HG02870 (cell line): ENCODE data around the gene SYK.

ENCODE experiments used
- ATAC-seq: cut with Tn5 transposase; IDR thresholded peaks from one replicate; pipeline ENCODE4 v1.9.1; 2021; ENCODE audit warnings: mild to moderate bottlenecking, moderate library complexity; ENCODE audit not compliant: unreplicated experiment

The SYK gene

DNA sequence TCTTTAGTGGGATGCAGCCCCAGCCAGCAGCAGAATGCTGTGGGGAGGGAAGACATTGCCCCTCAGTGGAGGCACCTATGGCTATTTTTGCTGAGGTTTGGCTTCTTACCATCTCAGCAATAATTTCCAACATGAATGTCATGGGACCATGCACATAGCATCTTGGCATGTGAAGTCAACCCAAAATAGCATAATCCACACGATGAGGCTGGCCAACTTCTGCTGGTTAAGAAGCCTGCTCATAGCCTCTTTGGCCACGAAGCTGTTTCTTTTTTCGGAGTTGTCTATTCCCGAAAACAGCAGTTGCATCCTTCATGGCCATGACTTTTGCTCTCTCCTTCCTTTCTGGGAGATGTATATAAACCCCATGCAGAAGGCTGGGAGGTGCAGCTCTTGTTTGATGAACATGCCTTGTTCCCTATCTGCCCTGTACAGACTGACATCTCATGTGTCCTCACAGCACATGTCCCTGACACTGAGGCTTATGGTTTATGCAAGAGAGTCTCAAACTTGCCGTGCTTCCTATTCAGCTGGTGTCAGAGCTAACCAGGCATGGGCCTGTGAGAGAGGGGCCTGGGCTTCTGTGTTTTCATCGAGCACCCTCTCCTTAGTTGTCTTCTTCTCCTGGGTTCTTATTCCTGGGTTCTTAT is 45.3 kb downstream of the SYK start:
- ATAC-seq = no peak

DNA sequence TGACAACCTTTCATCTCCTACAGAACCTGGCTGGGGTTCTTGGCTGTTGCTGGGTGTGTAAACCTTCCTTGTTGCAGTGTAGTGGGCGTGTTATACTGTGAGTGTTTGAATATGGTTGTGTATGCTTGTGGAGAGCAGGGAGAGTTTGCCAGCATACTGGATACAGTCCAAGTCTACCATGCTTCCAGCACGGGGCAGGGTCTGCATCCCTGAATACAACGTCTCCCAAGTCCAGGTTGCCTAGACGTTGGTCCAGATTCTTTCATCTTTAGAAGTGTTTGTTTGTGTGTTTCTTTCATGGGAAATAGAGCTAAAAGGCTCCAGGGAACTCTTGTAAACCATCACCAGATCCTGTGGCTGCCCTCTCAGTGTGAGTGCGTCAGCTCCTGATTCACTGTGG is 46.4 kb downstream of the SYK start:
- no peak for ATAC-seq

DNA sequence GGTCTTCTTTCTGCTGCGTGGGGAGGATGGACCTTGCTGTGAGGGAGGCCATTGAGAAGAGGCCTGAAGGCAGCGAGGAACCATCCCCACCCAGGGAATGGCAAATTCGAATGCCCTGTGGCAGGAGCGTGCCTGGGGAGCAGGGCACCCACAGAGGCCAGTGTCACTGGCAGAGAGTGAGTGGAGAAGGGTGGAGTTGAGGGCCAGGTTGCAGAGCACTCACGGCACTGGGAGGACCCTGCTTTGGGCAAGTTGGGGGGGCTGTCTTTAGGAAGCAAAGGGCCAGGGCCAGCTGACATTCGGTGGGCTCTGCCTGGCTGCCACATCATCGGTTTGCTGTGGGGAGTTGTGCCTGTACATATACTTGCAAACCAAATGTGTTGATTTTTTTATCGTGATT is 47.2 kb downstream of the SYK start:
- ATAC-seq = no peak

DNA sequence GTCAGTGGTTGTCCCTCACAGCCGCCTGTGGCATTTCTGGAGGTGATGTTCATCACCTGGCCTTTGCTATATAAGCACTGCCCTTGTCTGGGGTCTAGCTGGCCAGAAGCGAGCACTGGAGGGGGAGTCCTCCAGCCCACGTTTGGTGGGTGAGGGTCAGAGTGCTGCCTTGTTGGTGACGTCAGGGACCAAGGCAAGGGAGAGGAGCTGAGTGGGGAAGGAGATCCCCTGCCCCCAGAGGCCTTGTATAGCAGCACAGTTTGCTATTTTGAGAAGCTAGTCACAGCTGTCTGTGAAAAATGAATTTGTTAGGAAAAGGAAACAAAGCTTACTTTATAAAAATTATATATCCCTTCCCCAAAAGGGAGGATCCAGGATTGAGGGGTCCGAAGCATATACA is 49.8 kb downstream of the SYK start:
- ATAC-seq = no peak

DNA sequence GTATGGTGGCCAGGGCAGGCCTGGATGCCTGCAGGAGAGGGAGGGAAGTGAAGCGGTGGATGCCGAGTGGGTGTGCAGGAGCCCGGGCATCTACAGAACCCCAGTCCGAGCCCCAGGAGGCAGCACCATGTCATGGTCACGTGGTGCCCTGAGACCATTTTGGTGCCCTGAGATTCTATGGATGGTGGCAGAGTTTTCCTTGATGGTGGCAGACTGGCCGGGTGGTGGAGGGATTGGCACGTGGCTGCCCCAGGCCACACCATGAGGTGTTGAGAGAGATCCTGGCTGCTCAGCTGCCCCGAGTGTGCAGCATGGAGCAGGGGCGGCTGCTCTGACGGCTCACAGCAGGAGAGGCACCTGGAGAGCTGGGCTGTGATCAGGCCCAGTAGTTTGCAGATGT is 52.3 kb downstream of the SYK start:
- ATAC-seq = no peak

DNA sequence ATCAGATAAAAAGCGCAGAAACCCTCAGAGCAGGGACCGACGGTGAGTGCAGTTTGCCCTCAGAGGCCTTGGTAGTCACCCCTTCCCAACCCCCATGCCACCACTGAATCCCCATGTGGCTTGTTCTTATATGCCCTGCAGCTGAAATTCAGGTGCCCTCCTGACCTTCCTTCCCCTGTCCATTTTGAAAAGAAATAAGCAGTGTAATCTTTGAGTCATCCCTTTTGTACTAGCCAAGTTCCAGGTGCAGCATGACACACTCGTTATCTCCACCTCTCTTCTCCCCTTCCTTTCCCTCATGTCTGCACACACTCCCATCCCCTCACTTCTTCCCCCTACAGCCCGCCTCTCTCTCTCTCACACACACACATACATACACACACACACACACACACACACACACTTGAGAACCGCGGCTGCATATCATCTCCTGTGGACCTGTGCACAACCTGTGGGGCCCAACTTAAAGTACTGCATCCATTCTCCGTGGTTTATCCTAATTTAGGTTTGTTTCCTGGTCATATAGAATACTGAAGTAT is 53.1 kb downstream of the SYK start:
- no peak for ATAC-seq

DNA sequence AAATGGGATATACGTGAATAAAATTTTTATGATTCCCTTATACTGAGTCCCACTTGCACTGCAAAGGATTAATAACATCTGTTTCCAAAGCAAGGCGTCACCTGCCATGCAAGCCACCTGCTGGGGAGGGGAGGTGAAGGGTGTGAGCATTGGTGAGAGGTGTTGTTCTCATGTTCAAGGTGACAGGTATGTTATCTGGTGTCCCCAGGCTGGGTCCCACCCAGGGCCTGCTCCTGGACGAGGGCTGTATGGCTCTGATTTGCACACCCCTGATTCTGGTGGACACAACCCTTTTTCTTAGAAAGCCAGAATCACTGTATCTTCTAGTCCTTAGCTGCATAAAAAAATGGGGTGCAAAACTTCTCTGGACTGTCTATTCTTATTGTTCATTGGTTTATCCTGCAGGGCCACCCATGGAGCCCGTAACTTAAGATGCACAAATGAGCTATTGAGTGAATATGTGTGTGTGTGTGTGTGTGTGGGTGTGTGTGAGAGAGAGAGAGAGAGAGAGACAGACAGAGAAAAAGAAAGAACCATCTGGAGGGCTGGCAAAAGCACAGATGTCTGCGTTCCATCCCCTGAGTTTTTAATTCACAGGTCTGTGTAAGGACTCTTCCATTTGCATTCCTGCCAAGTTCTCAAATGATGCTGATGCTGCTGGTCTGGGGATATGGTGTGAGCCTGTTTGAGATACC is 53.7 kb downstream of the SYK start:
- ATAC-seq = no peak

DNA sequence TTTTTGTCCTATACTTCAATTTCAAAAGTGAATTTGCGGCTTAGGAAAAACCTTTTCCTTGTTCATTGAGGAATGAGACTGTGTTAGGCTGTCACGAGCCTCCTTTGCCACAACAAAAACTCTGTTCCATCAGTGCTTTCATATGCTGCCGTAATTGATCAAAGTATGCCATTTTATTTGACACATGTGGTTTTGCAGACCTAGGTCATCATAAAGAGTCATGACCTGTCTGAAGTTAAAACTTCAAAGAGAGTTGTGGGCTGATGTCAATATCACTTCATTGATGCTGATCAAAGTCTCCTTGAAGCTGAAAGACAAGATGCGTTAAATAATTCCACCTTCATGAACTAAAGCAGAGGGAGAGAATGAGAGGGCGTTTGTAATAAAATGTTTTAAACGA is 55.5 kb downstream of the SYK start:
- no peak for ATAC-seq

DNA sequence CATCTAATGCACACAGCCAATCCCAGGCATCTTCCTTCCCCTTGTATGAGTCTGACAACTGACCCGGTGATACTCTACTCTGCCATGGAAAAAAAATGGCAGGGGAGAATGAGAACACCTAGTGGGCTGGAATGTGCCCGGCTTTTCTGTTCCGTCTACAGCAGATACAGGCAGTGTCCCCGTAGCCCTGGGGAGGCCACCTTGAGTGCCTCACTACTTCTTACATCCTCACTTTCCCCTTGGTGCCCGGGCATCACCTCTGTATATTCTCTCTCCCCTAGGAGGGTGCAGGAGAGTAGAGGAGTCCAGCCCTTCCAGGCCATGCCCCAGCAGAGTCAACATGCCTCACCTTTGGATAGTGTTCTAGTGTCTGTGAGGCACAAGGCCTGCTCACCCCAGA is 56.2 kb downstream of the SYK start:
- ATAC-seq = no peak

DNA sequence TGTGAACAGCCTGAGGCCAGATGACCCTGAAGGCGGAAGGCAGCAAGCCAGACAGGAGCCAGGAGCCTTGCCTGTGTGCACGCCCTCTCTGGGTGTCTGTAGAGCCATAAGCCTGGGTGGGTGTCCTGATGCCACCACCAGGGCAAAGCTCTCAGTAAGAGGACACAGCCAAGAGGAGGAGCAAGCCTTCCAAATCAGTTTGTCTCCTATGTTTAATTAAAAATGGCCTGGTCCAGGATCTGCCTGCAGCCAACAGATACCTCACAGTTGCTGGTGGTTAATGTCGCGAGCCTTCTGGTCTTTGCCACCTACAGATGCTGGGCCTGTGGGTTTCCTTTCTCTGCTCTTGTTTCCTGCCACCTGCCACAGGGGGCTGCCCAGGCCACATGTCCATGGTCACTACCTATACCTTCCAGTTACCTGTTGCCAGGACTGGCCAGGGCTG is 56.9 kb downstream of the SYK start:
- no peak for ATAC-seq

DNA sequence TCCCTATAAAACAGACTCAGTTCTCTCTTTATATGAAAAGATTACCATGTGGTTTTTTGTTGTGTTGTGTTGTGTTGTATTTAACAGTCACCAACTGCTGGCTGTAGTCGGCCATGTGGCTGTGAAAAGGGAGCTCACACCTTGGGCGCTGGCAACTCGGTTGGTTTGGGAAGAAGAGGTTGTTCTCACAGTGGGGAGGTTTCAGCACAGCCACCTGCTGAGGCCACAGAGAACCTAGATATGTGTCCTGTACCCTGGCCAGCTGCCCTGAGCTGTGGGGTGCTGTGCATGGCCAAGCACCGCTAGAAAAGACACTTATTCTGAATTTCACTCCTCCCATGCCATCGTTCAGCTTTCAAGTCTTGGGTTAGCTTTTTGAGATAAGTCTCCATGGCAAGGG is 58.8 kb downstream of the SYK start:
- no peak for ATAC-seq

DNA sequence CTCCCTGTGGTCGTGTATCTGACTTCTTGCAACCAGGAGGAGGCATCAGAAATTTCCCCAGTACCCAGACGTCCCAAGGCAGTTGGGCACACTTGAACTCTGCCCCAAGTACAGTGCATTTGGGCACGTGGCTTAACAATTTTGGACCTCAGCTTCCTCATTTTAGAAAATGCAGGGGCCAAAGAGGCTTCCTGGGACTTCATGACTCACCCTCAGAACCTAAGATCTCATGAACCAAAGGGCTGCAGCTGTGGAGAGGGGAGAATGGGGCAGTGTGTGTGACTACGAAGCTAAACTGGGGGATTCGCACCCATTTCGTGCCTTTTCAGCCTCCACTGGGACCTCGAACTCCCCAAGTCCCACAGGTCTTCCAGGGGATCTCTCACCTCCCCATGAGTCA is 59.2 kb downstream of the SYK start:
- ATAC-seq = no peak

DNA sequence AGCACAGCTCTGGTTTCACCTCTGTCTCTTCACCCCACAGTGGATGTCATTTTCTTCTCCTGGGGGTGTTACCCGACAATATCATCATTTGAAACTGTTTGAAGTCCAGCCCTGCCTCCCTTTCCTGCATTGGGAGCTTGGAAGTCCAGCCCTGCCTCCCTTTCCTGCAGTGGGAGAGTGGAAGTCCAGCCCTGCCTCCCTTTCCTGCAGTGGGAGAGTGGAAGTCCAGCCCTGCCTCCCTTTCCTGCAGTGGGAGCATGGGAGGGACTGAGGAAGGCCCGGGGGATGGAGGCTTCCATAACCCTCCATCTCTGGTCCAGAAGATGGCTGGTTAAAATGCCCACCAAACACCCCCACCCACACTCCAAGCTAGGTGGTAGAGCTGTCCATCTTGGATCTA is 59.8 kb downstream of the SYK start:
- no peak for ATAC-seq

DNA sequence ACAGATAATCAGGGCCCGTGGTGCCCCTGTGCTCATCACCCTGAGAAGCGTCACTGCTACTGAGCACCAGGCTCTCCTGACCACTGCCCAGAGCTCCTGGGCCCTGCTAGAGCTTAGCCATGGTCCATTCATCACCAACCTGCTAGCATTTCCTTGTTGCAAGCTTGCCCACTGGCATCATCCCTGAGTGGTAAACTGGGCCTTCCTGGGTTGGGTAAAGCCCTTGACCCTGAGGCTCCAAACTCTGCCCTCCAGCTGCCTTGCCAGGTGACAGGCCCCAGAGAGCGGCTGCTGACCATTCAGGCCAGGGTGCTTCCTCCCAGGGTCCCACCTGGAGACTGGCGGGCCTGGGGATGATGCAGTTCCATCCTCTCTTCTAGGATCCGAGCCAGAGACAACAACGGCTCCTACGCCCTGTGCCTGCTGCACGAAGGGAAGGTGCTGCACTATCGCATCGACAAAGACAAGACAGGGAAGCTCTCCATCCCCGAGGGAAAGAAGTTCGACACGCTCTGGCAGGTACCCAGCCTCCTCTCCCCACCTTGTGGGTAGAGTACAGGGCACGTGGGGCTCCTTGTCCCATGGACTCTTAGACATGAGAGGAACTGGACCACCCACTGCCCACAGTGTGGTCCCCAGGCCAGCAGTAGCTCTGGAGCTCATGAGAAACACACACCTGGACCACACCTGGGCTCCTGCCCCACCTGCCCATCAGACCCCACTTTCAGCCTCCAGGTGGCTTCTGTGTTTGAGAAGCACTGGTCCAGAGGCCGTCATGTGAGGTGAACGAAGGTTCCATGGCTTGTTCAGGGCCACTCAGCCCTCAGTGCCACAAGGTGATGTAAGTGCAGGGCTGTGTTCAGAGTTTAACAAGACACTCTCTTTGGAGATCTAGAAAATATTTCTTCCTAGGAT is 60.5 kb downstream of the SYK start:
- no peak for ATAC-seq

DNA sequence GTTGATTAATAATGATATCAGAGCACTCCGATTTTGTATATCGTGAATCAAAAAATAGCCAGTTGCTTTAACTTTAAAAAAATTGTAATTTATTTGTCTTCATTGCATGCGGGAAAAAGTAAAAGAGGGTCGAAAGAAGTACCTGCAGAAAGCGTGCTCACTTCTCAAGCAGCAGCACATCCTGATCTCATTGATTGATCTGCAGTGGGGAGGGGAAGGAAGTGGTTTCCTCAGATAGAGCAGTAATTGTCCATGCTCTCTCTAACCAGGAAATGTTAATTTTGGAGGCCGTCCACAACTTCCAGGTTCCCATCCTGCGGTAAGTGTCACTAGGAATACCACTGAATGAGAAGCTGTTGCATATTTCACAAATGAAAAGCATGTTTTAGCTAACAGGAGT is 63.2 kb downstream of the SYK start:
- ATAC-seq = no peak

DNA sequence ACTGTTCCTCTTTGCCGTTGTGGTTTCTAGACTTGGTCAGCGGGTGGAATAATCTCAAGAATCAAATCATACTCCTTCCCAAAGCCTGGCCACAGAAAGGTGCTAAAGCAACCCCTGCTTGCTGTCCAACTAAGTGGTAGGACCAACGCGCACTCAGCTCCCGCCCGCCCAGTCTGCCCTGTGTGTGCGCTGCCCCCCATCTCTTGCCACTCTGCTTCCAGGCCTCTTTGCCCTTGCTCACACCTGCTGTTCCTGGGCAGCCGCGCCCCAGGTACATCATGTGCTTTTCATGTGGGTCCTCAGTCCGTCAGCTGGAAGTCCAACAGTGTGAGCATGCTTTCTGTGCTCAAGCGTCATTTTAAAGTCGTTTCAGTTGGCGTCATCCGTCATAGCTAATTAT is 65.5 kb downstream of the SYK start:
- ATAC-seq = no peak

DNA sequence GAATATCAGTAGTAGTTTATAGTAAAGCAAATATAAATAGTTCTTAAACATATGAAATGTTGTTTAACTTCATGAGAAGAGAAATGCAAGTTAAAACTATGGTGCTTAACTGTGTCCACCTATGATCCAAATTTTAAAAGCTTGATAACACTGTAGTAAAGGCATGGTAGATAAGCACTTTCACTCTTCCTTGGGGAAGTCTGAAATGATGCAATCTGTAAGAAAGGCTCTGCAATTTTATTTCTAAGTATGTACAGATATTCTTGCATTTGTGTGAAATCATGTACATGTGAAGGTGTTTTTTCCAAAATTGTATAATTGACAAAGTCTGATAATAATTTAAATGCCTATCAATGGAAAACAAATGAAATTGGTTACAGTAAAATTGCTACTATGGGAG is 66.9 kb downstream of the SYK start:
- ATAC-seq = no peak

DNA sequence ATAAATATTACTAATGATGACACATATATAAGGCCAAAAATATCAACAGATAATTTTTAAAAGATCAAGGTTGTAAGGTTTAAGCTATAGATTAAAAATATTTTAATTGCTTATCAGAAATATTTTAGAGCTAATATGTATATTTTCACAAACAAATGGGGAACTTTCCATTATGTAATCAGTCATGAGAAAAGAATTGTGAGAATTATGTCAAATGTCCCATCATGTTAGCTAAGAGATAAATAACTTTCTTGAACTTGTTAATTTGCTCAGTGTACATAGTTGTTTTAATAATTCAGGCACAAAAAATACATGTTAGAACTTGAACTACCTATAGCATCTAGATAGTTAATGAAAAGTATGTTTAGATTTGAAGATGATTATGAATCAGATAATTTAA is 67.7 kb downstream of the SYK start:
- no peak for ATAC-seq

DNA sequence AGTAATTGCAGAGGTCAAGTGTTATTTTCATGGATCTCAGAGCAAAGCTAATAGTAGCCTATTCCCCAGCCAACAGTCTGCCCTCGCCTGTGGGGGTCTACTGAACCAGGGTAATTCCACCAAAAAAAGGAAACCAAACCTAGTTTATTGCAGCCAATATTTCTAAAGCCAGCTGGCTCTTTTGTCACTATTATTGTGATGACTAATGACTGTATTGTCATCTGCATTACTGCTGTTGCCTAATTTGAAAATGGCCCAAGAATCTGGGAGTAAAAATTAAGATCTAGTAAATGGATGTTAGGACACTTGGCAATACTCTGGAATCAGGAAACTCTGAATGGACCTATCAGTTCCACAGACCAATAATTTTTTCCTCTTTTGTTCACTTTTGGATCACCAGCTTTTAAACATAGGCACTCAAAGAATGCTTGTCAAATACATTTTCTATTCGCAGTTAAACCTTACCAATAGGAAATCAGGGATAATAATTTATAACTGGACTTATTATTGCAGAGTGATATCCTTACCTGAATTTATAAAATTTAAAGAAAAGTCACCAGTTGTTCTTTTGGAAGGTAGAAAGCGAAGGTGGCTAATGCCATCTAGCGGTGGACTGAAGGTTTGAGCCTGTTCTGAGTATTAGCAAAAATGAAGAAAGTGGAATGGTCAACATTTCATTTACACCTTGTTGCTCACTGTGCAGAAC is 69.2 kb downstream of the SYK start:
- ATAC-seq = no peak

DNA sequence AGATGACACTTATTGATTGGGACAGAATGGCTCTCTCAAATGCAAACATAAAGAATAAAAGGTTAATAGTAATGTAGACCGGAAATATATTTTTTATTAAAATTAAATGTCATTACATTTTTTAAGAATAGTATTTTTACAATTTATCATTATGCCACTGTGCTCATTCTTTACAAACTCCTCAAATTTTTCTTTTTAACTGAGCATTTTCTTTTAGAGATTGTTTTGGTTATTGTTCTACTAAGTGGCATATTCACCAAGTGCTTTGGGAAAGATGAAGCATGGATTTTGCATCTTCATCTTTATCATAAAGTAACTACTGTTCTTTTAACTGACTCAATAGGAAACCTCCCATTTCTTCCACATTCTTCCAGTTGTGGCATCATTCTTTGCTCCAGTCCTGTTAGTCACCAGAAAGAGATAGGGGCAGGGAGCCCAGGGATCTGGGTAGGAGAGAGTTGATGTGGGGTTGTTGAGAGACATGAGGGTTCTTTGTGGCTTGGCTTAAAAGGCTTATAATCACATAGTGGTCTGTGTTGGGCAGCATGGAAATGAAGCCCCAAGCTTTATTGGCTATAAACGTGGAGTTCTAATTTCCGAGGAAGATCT is 69.8 kb downstream of the SYK start:
- no peak for ATAC-seq
